Mesendoderm (in vitro differentiated cells): ENCODE data around the gene TRPC4AP.
A peak's percentile ranks its signal among the peaks of the same experiment; 100 is the strongest.

ENCODE experiments used
- DNase-seq: peaks from one replicate; pipeline ENCODE4 v3.0.0; 2013
- H2AK5ac ChIP-seq: 2 replicates; pipeline ENCODE4 v1.6.1; 2013; ENCODE audit warnings: low read length, inconsistent platforms
- H2BK120ac ChIP-seq: 2 replicates; pipeline ENCODE4 v1.6.1; 2013; ENCODE audit warnings: low read depth, mild to moderate bottlenecking, low read length, moderate library complexity, mixed read lengths
- H2BK15ac ChIP-seq: replicated peaks from 2 replicates; pipeline ENCODE4 v1.6.1; 2013; ENCODE audit warnings: low read depth, mild to moderate bottlenecking, moderate library complexity
- H2BK5ac ChIP-seq: 2 replicates; pipeline ENCODE4 v1.6.1; 2013; ENCODE audit warnings: low read length, inconsistent platforms
- H3K18ac ChIP-seq: 2 replicates; pipeline ENCODE4 v1.6.1; 2013; ENCODE audit warnings: mild to moderate bottlenecking, low read length, mixed read lengths
- H3K23ac ChIP-seq: one replicate; pipeline ENCODE4 v1.6.1; 2013; ENCODE audit warnings: low read length
- H3K27ac ChIP-seq: 2 replicates; pipeline ENCODE4 v1.5.1; 2013; ENCODE audit warnings: low read depth, mild to moderate bottlenecking, inconsistent platforms, low read length, moderate library complexity
- H3K27me3 ChIP-seq: 2 replicates; pipeline ENCODE4 v1.6.1; 2013; ENCODE audit warnings: low read length, control low read depth, mild to moderate bottlenecking, inconsistent platforms; ENCODE audit not compliant: insufficient read depth, poor library complexity
- H3K36me3 ChIP-seq: 2 replicates; pipeline ENCODE4 v1.6.1; 2013; ENCODE audit warnings: low read length, inconsistent platforms; ENCODE audit not compliant: control insufficient read depth, insufficient read depth
- H3K4ac ChIP-seq: one replicate; pipeline ENCODE4 v1.6.1; 2013; ENCODE audit warnings: low read depth, mild to moderate bottlenecking, low read length, moderate library complexity
- H3K4me1 ChIP-seq: 2 replicates; pipeline ENCODE4 v1.6.1; 2013; ENCODE audit warnings: low read depth, low read length, inconsistent platforms; ENCODE audit not compliant: control insufficient read depth
- H3K4me2 ChIP-seq: 2 replicates; pipeline ENCODE4 v1.6.1; 2013; ENCODE audit warnings: low read length
- H3K4me3 ChIP-seq: 2 replicates; pipeline ENCODE4 v1.5.1; 2013; ENCODE audit warnings: mild to moderate bottlenecking, low read length
- H3K56ac ChIP-seq: one replicate; pipeline ENCODE4 v1.6.1; 2013; ENCODE audit warnings: low read length
- H3K79me1 ChIP-seq: 2 replicates; pipeline ENCODE4 v1.6.1; 2013; ENCODE audit warnings: low read length, inconsistent platforms
- H3K79me2 ChIP-seq: 2 replicates; pipeline ENCODE4 v1.6.1; 2013; ENCODE audit warnings: mild to moderate bottlenecking, low read length; ENCODE audit not compliant: control insufficient read depth, insufficient read depth
- H3K9ac ChIP-seq: 2 replicates; pipeline ENCODE4 v1.6.1; 2013; ENCODE audit warnings: low read length, inconsistent platforms
- H4K5ac ChIP-seq: one replicate; pipeline ENCODE4 v1.6.1; 2013; ENCODE audit warnings: low read length
- H4K8ac ChIP-seq: one replicate; pipeline ENCODE4 v1.6.1; 2013; ENCODE audit warnings: low read depth, mild to moderate bottlenecking, control low read depth, low read length, moderate library complexity
- WGBS: extraction: QIAGEN DNeasy Blood & Tissue Kit; methylation state at CpG from one replicate; pipeline ENCODE4 v1.1.7; 2013; ENCODE audit warnings: low lambda C conversion rate, missing lambda C conversion rate; ENCODE audit not compliant: insufficient coverage; ENCODE audit errors: extremely low coverage; 5-methylcytosine and 5-hydroxymethylcytosine counted together

The TRPC4AP gene

DNA sequence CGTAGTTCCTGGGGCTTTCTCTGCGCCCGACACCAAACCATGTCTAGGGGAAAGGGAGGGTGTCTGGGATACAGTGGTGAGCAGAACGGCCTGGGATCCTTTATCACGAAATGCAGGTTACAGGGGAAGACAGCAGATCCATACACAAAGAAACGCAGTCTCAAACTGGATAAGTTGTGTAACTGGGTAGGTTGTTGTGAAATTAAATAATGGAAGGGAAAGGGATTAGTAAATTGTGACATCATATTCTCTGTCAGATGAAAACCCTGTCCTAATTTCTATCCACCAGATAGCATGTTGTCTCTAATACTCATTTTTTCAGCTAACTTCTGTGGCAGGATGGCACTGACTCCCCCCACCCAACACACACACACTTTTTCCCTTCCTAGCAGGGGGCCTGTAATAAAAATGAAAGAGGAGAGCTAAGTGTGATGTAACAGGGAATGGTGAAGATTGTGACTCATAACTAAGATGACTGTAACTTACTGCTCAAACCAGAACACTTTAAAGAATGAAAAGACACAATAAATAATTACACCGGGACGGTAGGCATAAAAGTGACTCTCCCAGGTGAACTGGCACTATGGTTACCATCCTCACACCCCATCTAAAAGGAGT lies 769 bp upstream of the TRPC4AP start:
- H3K36me3 ChIP-seq = no peaks in the 10 kb centered on the region
- peak overlapping the region; percentile 75 for H3K56ac ChIP-seq
- peak overlapping the region; percentile 69 for H3K9ac ChIP-seq
- no peak overlapping the region for H4K5ac ChIP-seq
- no peak overlapping the region for H2BK15ac ChIP-seq
- H2AK5ac ChIP-seq = no peak overlapping the region
- H2BK5ac ChIP-seq = no peak overlapping the region
- no CpG with 5 or more reads among the region's 8 CpGs for WGBS
- H3K27ac ChIP-seq = no peak overlapping the region
- H3K4ac ChIP-seq = no peak overlapping the region
- H3K79me2 ChIP-seq = peaks cover 25% of the 10 kb centered on the region
- H3K4me3 ChIP-seq = no peak overlapping the region
- H3K23ac ChIP-seq = no peak overlapping the region
- H3K4me1 ChIP-seq = no peaks in the 10 kb centered on the region
- H3K4me2 ChIP-seq = no peak overlapping the region
- no peak overlapping the region for H2BK120ac ChIP-seq
- no peaks in the 10 kb centered on the region for H3K27me3 ChIP-seq
- no peak overlapping the region for H3K18ac ChIP-seq
- DNase-seq = no peak
- H3K79me1 ChIP-seq = peaks cover 9% of the 10 kb centered on the region
- no peak overlapping the region for H4K8ac ChIP-seq

DNA sequence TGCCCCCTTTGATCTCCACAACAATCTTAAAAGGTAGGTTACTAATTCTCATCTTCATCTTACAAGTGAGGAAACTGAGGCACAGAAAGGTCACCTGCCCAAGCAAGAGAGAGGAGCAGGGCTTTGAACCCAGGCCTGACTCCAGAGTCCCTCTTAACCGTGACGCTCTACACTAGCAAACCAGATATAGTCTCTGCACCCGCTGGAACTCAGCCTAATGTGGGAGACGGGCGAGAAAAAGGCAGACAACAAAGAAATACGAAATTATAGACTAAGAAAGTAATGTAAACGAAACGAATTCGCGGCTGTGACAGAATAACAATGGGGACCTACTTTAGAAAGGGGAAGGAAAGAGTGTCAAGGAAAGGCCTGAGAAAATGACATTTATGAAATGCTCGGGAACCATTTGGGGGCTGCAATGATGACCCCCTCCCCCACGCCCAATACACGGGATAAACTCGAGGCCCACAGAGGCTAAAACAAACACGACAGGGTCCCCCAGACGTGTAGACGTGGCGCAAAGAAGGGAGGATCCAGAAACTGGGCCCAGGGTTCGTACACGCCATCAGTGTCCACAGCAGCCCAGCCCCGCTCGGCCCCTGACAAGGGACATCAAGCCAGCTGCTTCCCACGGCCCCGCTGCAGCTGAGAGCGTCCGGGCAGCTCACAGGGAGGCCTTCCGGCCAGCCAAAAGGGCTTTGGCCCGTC lies 637 bp downstream of the TRPC4AP start:
- no peak overlapping the region for H4K5ac ChIP-seq
- H3K27ac ChIP-seq = peak overlapping the region; percentile 58
- H3K18ac ChIP-seq = peak overlapping the region; percentile 98
- H3K79me2 ChIP-seq = peaks cover 37% of the 10 kb centered on the region
- H3K79me1 ChIP-seq = peaks cover 16% of the 10 kb centered on the region
- H3K4me2 ChIP-seq = peak overlapping the region; percentile 70
- no peak overlapping the region for H4K8ac ChIP-seq
- no peaks in the 10 kb centered on the region for H3K36me3 ChIP-seq
- no peaks in the 10 kb centered on the region for H3K4me1 ChIP-seq
- peak overlapping the region; percentile 93 for H3K9ac ChIP-seq
- H3K4me3 ChIP-seq = peak overlapping the region; percentile 97
- peak overlapping the region; percentile 98 for H3K56ac ChIP-seq
- H3K23ac ChIP-seq = peak overlapping the region; percentile 72
- peak overlapping the region; percentile 72 for H2BK5ac ChIP-seq
- no CpG with 5 or more reads among the region's 28 CpGs for WGBS
- peak; percentile 10 for DNase-seq
- H3K4ac ChIP-seq = peak overlapping the region; percentile 82
- no peak overlapping the region for H2BK120ac ChIP-seq
- H2BK15ac ChIP-seq = no peak overlapping the region
- H2AK5ac ChIP-seq = no peak overlapping the region
- no peaks in the 10 kb centered on the region for H3K27me3 ChIP-seq

DNA sequence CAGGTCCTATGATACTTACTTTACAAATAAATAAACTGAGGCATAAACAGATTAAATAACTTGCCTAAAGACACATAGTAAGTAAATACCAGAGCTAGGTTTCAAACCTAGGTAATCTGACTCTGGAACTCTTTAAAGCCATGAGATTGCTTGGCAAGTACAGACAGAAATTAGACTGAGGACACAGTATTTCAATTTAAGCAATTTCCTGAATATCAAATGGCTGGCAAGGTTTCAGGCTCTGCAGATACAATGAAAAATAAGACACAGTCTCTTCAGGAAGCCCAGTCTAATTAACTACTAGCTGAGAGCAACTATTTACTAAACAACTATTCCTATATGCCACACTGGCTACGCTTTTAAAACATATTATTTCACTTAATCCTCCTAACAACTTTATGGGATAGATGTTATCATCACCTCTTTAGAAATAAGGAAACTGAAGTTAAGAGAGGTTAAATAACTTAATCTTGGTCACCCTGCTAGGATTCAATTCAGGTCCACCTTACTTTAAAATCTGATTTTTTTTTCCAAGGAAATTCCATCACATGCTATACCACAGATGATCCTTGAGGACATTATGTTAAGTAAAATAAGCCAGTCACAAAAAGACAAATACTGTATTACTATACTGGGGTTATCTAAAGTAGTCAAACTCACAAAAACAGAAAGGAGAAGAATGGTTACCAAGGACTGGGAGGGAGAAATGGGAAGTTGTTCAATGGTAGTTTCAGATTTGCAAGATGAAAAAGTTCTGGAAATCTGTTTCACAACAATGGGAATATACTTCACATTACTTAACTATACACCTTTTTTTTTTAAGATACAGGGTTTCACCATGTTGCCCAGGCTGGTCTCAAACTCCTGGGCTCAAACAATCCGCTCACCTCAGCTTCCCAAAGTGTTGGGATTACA lies 4.1 kb downstream of the TRPC4AP start:
- Histone ChIP-seq H3K23ac (no peak overlapping the region), H2AK5ac (no peak overlapping the region), H3K4me3 (no peak overlapping the region), H3K36me3 (no peaks in the 10 kb centered on the region), H3K79me1 (peaks cover 16% of the 10 kb centered on the region), H3K27ac (no peak overlapping the region), H4K8ac (no peak overlapping the region), H3K27me3 (no peaks in the 10 kb centered on the region), H3K4ac (no peak overlapping the region), H3K56ac (no peak overlapping the region), H3K9ac (no peak overlapping the region), H2BK5ac (no peak overlapping the region), H3K79me2 (peaks cover 43% of the 10 kb centered on the region), H3K4me2 (no peak overlapping the region), H3K18ac (no peak overlapping the region), H3K4me1 (no peaks in the 10 kb centered on the region), H4K5ac (no peak overlapping the region), H2BK120ac (no peak overlapping the region), H2BK15ac (no peak overlapping the region)
- no peak for DNase-seq
- WGBS = no CpG with 5 or more reads among the region's 2 CpGs

DNA sequence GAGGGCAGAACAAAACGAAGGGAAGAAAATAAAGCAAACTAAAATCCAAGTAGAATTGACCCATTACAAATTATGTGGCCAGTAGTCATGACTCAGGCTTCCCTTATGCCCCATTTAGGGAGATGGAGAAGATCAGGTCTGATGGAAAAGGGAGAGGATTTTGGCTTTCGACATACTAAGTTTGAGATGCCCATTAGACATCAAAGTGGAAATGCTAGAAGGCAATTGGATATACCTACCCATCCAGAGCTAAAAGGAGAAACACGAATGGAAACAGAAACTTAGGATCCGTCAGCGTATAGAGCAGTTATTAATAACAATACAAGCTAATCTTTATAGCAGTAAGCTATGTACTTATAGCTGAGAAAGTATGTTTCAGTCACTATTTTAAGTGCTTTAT lies 4.8 kb downstream of the TRPC4AP start:
- no peak overlapping the region for H4K8ac ChIP-seq
- no peak overlapping the region for H2BK15ac ChIP-seq
- no peak overlapping the region for H2BK120ac ChIP-seq
- no peak overlapping the region for H3K4me2 ChIP-seq
- no CpG with 5 or more reads among the region's 5 CpGs for WGBS
- H3K27ac ChIP-seq = no peak overlapping the region
- H3K36me3 ChIP-seq = no peaks in the 10 kb centered on the region
- H3K23ac ChIP-seq = no peak overlapping the region
- no peak overlapping the region for H4K5ac ChIP-seq
- H3K4ac ChIP-seq = no peak overlapping the region
- H2BK5ac ChIP-seq = no peak overlapping the region
- DNase-seq = no peak
- no peak overlapping the region for H3K4me3 ChIP-seq
- H3K27me3 ChIP-seq = no peaks in the 10 kb centered on the region
- H3K79me1 ChIP-seq = peaks cover 16% of the 10 kb centered on the region
- no peak overlapping the region for H3K9ac ChIP-seq
- H3K18ac ChIP-seq = no peak overlapping the region
- no peaks in the 10 kb centered on the region for H3K4me1 ChIP-seq
- no peak overlapping the region for H3K56ac ChIP-seq
- H2AK5ac ChIP-seq = no peak overlapping the region
- H3K79me2 ChIP-seq = peaks cover 43% of the 10 kb centered on the region

DNA sequence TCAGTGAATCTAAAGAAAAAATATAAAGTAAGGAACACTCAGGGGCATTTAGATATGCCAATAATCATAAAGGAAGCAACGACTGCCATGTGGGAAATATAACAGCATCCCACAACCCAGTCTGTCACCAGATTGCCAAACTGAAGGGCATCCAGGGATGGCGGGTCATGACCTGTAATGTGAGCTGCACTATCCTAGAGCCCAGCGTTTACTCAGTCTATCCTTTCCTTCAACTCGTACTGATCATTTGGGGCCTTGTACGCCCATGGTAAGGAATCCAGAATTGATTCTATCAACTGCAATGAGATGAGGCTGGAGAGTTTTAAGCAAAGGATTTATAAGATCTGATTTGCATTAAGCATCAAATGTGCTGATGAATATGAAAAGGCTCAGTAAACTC lies 5.3 kb downstream of the TRPC4AP start:
- H4K5ac ChIP-seq = no peak overlapping the region
- H4K8ac ChIP-seq = no peak overlapping the region
- no peaks in the 10 kb centered on the region for H3K4me1 ChIP-seq
- no peak for DNase-seq
- no peak overlapping the region for H3K4me3 ChIP-seq
- no CpG with 5 or more reads among the region's 5 CpGs for WGBS
- no peak overlapping the region for H3K9ac ChIP-seq
- H3K36me3 ChIP-seq = no peaks in the 10 kb centered on the region
- H3K79me1 ChIP-seq = peaks cover 16% of the 10 kb centered on the region
- no peaks in the 10 kb centered on the region for H3K27me3 ChIP-seq
- H3K18ac ChIP-seq = no peak overlapping the region
- no peak overlapping the region for H3K4ac ChIP-seq
- peaks cover 44% of the 10 kb centered on the region for H3K79me2 ChIP-seq
- no peak overlapping the region for H3K23ac ChIP-seq
- no peak overlapping the region for H3K27ac ChIP-seq
- no peak overlapping the region for H2AK5ac ChIP-seq
- no peak overlapping the region for H2BK120ac ChIP-seq
- no peak overlapping the region for H3K56ac ChIP-seq
- no peak overlapping the region for H2BK5ac ChIP-seq
- H2BK15ac ChIP-seq = no peak overlapping the region
- H3K4me2 ChIP-seq = no peak overlapping the region
